GM21717 (cell line): ENCODE measurements around the gene NGEF.

Source experiments
- ATAC-seq: cut with Tn5 transposase; IDR thresholded peaks from one replicate; pipeline ENCODE4 v1.9.1; 2021; ENCODE audit warnings: mild to moderate bottlenecking, moderate library complexity; ENCODE audit not compliant: unreplicated experiment

NGEF gene

GRCh38 chr2:232973796-232974195, 39.3 kb downstream of the NGEF start:
- no peak for ATAC-seq

- ATAC-seq = no peak
Measured at GRCh38 chr2:232973011-232973735, 39.9 kb downstream of the NGEF start.

- ATAC-seq = no peak
Measured at GRCh38 chr2:232971744-232972143, 41.3 kb downstream of the NGEF start.

- ATAC-seq = no peak
Measured at GRCh38 chr2:232970051-232970450, 43.0 kb downstream of the NGEF start.

- no peak for ATAC-seq
Measured at GRCh38 chr2:232967474-232967873, 45.6 kb downstream of the NGEF start.

GRCh38 chr2:232966122-232966521, 46.9 kb downstream of the NGEF start:
- no peak for ATAC-seq

GRCh38 chr2:232963913-232964312, 49.1 kb downstream of the NGEF start:
- no peak for ATAC-seq

GRCh38 chr2:232960862-232961261, 52.2 kb downstream of the NGEF start:
- ATAC-seq = no peak

GRCh38 chr2:232959139-232959538, 53.9 kb downstream of the NGEF start:
- ATAC-seq = no peak

- ATAC-seq = peak; percentile 52
Measured at GRCh38 chr2:232957657-232958090, 55.4 kb downstream of the NGEF start.

- ATAC-seq = no peak
Measured at GRCh38 chr2:232955856-232956255, 57.2 kb downstream of the NGEF start.

- no peak for ATAC-seq
Measured at GRCh38 chr2:232954691-232955090, 58.4 kb downstream of the NGEF start.

- ATAC-seq = no peak
Measured at GRCh38 chr2:232951891-232952290, 61.2 kb downstream of the NGEF start.

GRCh38 chr2:232951181-232951580, 61.9 kb downstream of the NGEF start:
- ATAC-seq = no peak

- ATAC-seq = no peak
Measured at GRCh38 chr2:232950751-232951150, 62.3 kb downstream of the NGEF start.

- ATAC-seq = no peak
Measured at GRCh38 chr2:232949016-232949415, 64.0 kb downstream of the NGEF start.

GRCh38 chr2:232942831-232943230, 70.2 kb downstream of the NGEF start:
- no peak for ATAC-seq

- ATAC-seq = no peak
Measured at GRCh38 chr2:232941912-232942594, 71.0 kb downstream of the NGEF start.

- ATAC-seq = no peak
Measured at GRCh38 chr2:232941400-232941799, 71.7 kb downstream of the NGEF start.

GRCh38 chr2:232940724-232941123, 72.3 kb downstream of the NGEF start:
- ATAC-seq = no peak

- ATAC-seq = no peak
Measured at GRCh38 chr2:232937278-232937906, 75.7 kb downstream of the NGEF start.

GRCh38 chr2:232931636-232932035, 81.4 kb downstream of the NGEF start:
- no peak for ATAC-seq
